MM.1S (cell line): ENCODE results near the gene LRRC75A.

ENCODE experiments used
- DNase-seq: peaks from one replicate; pipeline ENCODE4 v3.0.0-alpha.2; 2015
- H2AFZ ChIP-seq: fragments of 300-600 bp; sonication (generic); 2 replicates; pipeline ENCODE4 v1.6.0; 2016; ENCODE audit warnings: antibody characterized with exemption, low read length
- H3F3A ChIP-seq: fragments of 300-600 bp; sonication (generic); 2 replicates; pipeline ENCODE4 v1.6.1; 2016; ENCODE audit warnings: mild to moderate bottlenecking, antibody characterized with exemption, low read length, moderate library complexity, mixed read lengths; ENCODE audit not compliant: insufficient read depth
- H3K27ac ChIP-seq: fragments of 300-600 bp; sonication (generic); 2 replicates; pipeline ENCODE4 v1.5.1; 2016; ENCODE audit warnings: mild to moderate bottlenecking, low read length
- H3K27me3 ChIP-seq: fragments of 300-600 bp; sonication (generic); replicated peaks from 2 replicates; pipeline ENCODE4 v1.6.0; 2016; ENCODE audit warnings: low read length; ENCODE audit not compliant: insufficient read depth
- H3K36me3 ChIP-seq: fragments of 300-600 bp; sonication (generic); replicated peaks from 2 replicates; pipeline ENCODE4 v1.6.1; 2016; ENCODE audit warnings: mild to moderate bottlenecking, low read length, mixed read lengths; ENCODE audit not compliant: insufficient read depth
- H3K4me1 ChIP-seq: fragments of 300-600 bp; sonication (generic); 2 replicates; pipeline ENCODE4 v1.6.1; 2016; ENCODE audit warnings: low read length, mixed read lengths
- H3K4me2 ChIP-seq: fragments of 300-600 bp; sonication (generic); 2 replicates; pipeline ENCODE4 v1.6.0; 2016; ENCODE audit warnings: low read depth, low read length
- H3K4me3 ChIP-seq: fragments of 300-600 bp; sonication (generic); 2 replicates; pipeline ENCODE4 v1.5.1; 2016; ENCODE audit warnings: low read length, mixed read lengths
- H3K79me2 ChIP-seq: fragments of 300-600 bp; sonication (generic); 2 replicates; pipeline ENCODE4 v1.6.1; 2016; ENCODE audit warnings: mixed run types, low read length, mixed read lengths
- H3K9ac ChIP-seq: fragments of 300-600 bp; sonication (generic); 2 replicates; pipeline ENCODE4 v1.6.1; 2016; ENCODE audit warnings: low read length, mixed read lengths
- H3K9me2 ChIP-seq: fragments of 300-600 bp; sonication (generic); replicated peaks from 2 replicates; pipeline ENCODE4 v1.6.1; 2016; ENCODE audit warnings: mild to moderate bottlenecking, low read length, mixed read lengths; ENCODE audit not compliant: insufficient read depth
- H3K9me3 ChIP-seq: fragments of 300-600 bp; sonication (generic); replicated peaks from 2 replicates; pipeline ENCODE4 v1.6.1; 2016; ENCODE audit warnings: mild to moderate bottlenecking, low read length, mixed read lengths; ENCODE audit not compliant: insufficient read depth
- H4K20me1 ChIP-seq: fragments of 300-600 bp; sonication (generic); 2 replicates; pipeline ENCODE4 v1.6.1; 2016; ENCODE audit warnings: mild to moderate bottlenecking, low read length, moderate library complexity, mixed read lengths; ENCODE audit not compliant: insufficient read depth
- EZH2 ChIP-seq: fragments of 300-600 bp; sonication (generic); optimal IDR thresholded peaks from 2 replicates; pipeline ENCODE3; 2017; ENCODE audit warnings: low read depth, mild to moderate bottlenecking, antibody characterized with exemption, low read length, mixed read lengths
- EZH2phosphoT487 ChIP-seq: fragments of 300-600 bp; sonication (generic); IDR thresholded peaks from 2 replicates; pipeline ENCODE4 v1.6.1; 2018; ENCODE audit warnings: antibody characterized with exemption, low read length
- TF ChIP-seq, protein P1 (sequence below): fragments of 300-600 bp; sonication (generic); IDR thresholded peaks from 2 replicates; pipeline ENCODE4 v1.5.1; 2016; ENCODE audit warnings: antibody characterized with exemption, low read length, mixed read lengths

LRRC75A gene

DNA sequence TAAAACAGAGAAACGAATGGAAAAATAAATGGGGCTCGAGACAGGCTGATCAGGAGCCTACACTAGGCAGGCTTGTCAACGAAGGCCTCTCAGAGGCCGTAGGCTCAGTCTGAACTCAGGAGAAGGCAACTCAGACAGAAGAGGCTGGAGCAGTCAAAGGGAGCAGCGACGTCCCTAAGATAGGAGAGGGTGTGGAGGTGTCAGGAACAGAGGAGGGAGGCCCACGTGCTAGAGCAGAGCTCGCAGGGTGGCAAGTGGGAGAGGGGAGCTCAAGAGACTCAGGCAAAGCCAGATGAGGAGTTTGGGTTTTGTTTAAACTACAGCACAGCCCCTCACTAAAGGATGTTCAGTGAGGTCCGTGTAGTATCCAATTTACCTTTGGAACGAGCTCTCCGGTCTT, 32.7 kb downstream of the LRRC75A start:
- H3K4me1 ChIP-seq = no peaks in the 10 kb centered on the region
- H3K9me2 ChIP-seq = no peaks in the 10 kb centered on the region
- no peaks in the 10 kb centered on the region for H3K9me3 ChIP-seq
- H3K4me2 ChIP-seq = no peak overlapping the region
- H3K27me3 ChIP-seq = no peaks in the 10 kb centered on the region
- no peak overlapping the region for H3K4me3 ChIP-seq
- H3K36me3 ChIP-seq = no peaks in the 10 kb centered on the region
- TF ChIP-seq, protein P1, sequence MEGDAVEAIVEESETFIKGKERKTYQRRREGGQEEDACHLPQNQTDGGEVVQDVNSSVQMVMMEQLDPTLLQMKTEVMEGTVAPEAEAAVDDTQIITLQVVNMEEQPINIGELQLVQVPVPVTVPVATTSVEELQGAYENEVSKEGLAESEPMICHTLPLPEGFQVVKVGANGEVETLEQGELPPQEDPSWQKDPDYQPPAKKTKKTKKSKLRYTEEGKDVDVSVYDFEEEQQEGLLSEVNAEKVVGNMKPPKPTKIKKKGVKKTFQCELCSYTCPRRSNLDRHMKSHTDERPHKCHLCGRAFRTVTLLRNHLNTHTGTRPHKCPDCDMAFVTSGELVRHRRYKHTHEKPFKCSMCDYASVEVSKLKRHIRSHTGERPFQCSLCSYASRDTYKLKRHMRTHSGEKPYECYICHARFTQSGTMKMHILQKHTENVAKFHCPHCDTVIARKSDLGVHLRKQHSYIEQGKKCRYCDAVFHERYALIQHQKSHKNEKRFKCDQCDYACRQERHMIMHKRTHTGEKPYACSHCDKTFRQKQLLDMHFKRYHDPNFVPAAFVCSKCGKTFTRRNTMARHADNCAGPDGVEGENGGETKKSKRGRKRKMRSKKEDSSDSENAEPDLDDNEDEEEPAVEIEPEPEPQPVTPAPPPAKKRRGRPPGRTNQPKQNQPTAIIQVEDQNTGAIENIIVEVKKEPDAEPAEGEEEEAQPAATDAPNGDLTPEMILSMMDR = no peak
- TF ChIP-seq EZH2 (no peak), EZH2phosphoT487 (no peak)
- H4K20me1 ChIP-seq = no peaks in the 10 kb centered on the region
- H2AFZ ChIP-seq = no peak overlapping the region
- no peak overlapping the region for H3K27ac ChIP-seq
- no peak for DNase-seq
- H3K79me2 ChIP-seq = no peaks in the 10 kb centered on the region
- no peaks in the 10 kb centered on the region for H3F3A ChIP-seq
- H3K9ac ChIP-seq = no peak overlapping the region

DNA sequence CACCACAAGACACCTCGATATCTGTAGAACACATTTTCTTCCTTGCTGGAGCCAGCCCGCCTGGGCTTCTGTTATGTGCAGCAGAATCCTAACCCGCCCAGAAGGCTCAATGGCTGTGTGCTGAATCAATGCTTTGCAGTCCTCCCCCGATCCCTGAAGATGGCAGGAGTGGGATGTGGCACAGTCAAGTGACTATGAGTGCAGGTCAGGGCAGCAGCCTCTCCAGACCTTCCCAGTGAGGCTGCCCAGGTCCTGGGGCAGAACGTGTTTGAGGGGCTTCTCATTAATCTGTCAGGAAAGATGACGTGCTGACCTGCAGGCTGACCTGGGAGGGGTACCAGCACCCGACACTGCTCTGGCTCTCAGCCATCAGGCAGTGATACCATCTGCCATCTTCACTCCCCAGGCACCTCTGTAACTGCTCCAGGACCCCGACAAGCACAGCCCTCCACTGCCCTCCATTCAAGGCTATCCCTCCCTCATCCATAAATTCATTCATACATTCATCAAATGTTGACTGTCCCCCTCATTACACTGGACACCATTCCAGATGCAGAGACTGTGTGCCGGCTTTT, 35.2 kb downstream of the LRRC75A start:
- no peaks in the 10 kb centered on the region for H3K27me3 ChIP-seq
- H3K79me2 ChIP-seq = no peaks in the 10 kb centered on the region; the same call in 1 of the 2 replicates
- no peaks in the 10 kb centered on the region for H3K9me3 ChIP-seq
- no peaks in the 10 kb centered on the region for H3F3A ChIP-seq
- H3K4me2 ChIP-seq = no peak overlapping the region
- H3K4me3 ChIP-seq = no peak overlapping the region
- H4K20me1 ChIP-seq = no peaks in the 10 kb centered on the region
- no peak for TF ChIP-seq EZH2
- no peak for TF ChIP-seq EZH2phosphoT487
- TF ChIP-seq, protein P1 = no peak
- H3K9ac ChIP-seq = no peak overlapping the region
- H3K9me2 ChIP-seq = no peaks in the 10 kb centered on the region
- H3K36me3 ChIP-seq = no peaks in the 10 kb centered on the region
- no peaks in the 10 kb centered on the region for H3K4me1 ChIP-seq
- DNase-seq = no peak
- H3K27ac ChIP-seq = no peak overlapping the region
- H2AFZ ChIP-seq = no peak overlapping the region

DNA sequence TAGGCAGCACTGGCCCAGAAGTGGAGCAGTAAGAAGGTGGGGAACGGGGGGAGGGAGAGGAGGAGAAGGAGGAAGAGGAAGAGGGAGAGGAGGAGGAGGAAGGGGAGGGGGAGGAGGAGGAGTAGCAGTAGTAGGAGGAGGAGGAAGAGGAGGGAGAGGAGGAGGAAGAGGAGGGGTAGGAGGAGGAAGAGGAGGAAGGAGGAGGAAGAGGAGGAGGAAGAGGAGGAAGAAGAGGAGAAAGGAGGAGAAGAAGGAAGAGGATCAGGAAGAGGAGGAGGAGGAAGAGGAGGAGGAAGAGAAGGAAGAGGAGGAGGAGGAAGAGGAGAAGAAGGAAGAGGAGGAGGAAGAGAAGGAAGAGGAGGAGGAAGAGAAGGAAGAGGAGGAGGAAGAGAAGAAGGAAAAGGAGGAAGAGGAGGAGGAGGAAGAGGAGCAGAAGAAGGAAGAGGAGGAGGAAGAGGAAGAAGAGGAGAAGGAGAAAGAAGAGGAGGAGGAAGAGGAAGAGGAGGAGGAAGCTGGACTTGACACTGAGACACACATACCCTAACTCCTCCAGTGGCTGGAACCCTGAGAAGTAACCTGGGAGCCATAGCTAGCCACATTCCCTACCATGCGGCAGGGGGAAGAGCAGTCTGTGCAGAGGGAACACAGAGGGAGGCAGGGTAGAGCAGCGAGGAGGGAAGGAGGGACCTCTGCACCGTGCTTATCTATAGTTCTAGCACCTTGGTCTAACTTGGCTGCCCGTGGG, 35.8 kb downstream of the LRRC75A start:
- Histone ChIP-seq H3K27me3 (no peaks in the 10 kb centered on the region), H2AFZ (no peak overlapping the region), H3K4me1 (no peaks in the 10 kb centered on the region), H4K20me1 (no peaks in the 10 kb centered on the region), H3K79me2 (no peaks in the 10 kb centered on the region; the same call in 1 of the 2 replicates), H3K9me3 (no peaks in the 10 kb centered on the region), H3K36me3 (no peaks in the 10 kb centered on the region), H3K9ac (no peak overlapping the region), H3K4me2 (no peak overlapping the region), H3K4me3 (no peak overlapping the region), H3F3A (no peaks in the 10 kb centered on the region), H3K27ac (no peak overlapping the region), H3K9me2 (no peaks in the 10 kb centered on the region)
- no peak for DNase-seq
- TF ChIP-seq, protein P1 = no peak
- TF ChIP-seq EZH2 = no peak
- TF ChIP-seq EZH2phosphoT487 = no peak
